ENCODE data around the gene ABLIM3.

Gene ABLIM3

GRCh38 chr5:149133795-149134777 is 7.2 kb upstream of the ABLIM3 start:
- no peak for DNase-seq (ENCODE audit: low read depth in 2 of 2)

DNA sequence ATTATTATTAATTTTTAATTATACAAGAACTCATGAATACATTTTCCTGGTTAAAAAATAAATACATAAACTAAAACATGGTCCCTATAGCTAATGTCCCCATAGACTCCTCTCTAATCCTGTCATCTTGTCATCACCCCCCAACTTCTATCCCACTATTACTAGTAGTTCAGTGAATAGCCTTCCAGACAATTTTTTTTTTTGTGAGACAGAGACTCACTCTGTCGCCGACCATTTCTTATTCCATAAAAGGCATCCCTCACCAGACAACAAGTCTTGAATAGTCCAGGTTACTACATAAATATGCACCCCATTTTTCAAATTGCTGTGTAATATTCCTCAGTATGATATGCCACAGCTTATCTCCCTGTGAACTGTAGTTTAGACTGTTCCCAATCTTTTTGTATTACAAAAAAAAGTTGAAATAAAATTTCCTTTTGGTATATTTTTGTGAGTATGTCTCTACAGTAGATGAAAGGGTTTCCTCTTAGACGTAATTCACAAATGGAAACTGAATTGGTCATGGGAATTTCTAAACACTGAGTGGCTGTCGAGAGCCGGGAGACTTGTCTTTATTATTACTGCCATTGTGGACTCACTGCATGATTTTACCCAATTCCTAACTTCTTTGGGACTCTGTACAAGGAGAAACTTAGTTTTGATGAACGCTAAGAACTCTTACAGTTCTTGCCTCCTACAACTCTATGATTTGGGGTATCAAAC is 6.4 kb upstream of the ABLIM3 start:
- no peak for DNase-seq (ENCODE audit: low read depth in 2 of 2)

- no peak for DNase-seq (ENCODE audit: low read depth in 2 of 2)
These were observed 5.6 kb upstream of the ABLIM3 start for GRCh38 chr5:149135536-149136201.

DNA sequence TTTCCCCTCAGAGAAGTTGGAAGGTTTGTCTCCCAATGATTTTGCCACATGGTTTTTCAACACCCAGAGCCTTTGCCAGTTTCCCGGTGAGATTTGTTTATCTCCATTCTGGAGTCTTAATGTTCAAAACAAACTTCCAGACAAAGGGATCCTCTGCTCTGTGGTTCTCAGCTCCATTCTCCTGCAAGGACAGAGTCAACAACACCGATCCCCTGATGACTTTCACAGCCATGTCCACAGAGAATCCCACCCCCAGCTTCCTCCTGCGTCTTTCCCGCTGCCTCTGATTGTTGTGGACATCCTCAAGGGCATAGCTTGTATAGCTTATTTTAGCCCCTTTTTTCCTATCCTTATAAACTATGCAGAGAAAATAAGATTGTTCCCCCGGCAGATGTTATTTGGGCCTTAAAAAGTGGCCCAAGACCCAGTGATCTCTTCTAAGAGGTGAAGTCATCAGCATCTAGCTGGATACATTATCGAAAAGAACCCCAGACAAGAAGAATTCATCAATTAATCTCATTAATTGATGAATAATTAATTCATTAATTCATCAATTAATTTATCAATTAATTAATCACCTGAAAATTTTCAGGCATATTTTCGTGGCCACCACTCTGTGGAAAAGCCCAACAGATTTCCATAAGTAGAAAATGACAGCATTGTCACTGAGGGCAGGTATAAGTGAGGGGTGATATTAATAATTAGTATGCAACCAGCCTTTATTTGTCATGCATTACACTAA is 2.9 kb upstream of the ABLIM3 start:
- DNase-seq (ENCODE audit: low read depth in 2 of 2) = no peak

GRCh38 chr5:149140197-149141002 is 893 bp upstream of the ABLIM3 start:
- no peak for DNase-seq (ENCODE audit: low read depth in 2 of 2)

- no peak for DNase-seq (ENCODE audit: low read depth in 2 of 2)
These were observed 911 bp downstream of the ABLIM3 start for GRCh38 chr5:149141957-149142851.

GRCh38 chr5:149143470-149143869 is 2.2 kb downstream of the ABLIM3 start:
- DNase-seq (ENCODE audit: low read depth in 2 of 2) = no peak

- DNase-seq (ENCODE audit: low read depth in 2 of 2) = no peak
These were observed 3.3 kb downstream of the ABLIM3 start for GRCh38 chr5:149144637-149145036.

DNA sequence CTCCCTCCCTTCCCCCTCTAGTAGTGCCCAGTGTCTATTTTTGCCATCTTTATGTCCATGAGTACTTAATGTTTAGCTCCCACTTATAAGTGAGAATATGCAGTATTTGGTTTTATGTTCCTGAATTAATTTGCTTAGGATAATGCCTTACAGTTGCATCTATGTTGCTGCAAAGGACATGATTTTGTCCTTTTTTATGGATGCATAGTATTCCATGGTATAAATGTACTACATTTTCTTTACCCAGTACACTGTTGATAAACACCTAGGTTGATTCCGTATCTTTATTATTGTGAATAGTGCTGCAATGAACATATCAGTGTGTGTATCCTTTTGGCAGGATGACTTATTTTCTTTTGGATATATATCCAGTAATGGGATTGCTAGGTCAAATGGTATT is 3.8 kb downstream of the ABLIM3 start:
- no peak for DNase-seq (ENCODE audit: low read depth in 2 of 2)

DNA sequence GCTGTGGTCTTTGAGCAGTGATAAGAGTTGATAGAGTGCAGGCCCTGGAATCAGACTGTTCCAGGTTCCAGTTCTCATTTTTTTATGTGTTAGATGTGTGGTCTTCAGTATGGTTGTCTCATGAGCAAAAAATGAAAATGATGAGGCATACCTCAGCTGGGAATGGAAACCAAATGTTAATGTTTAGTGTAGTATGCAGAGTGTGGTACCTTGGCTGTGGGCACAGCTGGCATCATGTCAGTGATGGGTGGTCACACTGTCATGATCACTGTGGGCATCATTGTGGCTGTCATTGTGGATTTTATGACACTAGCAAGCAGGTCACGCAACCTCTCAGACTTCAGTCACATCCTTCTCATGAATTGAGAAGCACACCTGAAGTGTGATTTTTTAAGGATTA is 6.4 kb downstream of the ABLIM3 start:
- no peak for DNase-seq (ENCODE audit: low read depth in 2 of 2)

GRCh38 chr5:149149942-149150341 is 8.6 kb downstream of the ABLIM3 start:
- DNase-seq (ENCODE audit: low read depth in 2 of 2) = no peak

DNA sequence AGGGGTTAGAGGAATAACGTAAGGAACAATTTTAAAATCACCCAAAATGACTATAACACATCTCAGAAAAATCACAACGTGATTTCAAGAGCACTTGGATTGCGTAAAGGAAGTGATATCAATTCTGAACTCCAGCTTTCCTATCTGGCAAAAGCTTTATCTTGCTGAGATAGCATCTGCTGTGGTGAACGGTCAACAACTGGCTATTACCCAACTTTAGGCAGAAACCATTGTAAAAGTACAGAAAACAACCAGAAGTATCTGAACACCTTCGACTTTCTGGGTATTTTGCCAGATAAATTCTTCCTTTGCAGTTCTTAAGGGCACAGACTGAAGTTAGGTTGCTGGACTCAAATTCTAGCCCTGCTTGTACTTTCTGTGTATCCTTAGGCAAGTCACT is 9.2 kb downstream of the ABLIM3 start:
- DNase-seq (ENCODE audit: low read depth in 2 of 2) = no peak

- DNase-seq (ENCODE audit: low read depth in 2 of 2) = no peak
These were observed 10.4 kb downstream of the ABLIM3 start for GRCh38 chr5:149151717-149152116.

DNA sequence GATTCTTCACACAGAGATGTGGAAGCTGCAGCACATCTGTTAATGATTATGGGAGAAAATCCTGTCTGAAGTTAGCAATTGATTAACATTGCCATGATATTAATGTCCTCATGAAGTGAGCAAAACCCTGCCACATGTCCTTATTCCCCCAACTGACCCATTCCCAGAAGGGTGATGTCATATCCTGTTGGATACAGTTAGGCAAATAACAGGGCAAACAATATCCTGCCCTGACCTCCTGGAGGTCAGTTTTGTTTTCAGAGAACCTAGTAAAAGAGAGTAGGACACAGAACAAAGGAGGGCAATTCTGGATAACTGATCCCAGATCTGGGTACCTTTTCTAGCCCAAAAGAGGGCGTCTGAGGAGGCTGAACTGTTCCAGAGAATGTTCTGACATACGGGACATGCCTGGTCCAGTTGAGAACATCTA is 11.0 kb downstream of the ABLIM3 start:
- no peak for DNase-seq (ENCODE audit: low read depth in 2 of 2)

DNA sequence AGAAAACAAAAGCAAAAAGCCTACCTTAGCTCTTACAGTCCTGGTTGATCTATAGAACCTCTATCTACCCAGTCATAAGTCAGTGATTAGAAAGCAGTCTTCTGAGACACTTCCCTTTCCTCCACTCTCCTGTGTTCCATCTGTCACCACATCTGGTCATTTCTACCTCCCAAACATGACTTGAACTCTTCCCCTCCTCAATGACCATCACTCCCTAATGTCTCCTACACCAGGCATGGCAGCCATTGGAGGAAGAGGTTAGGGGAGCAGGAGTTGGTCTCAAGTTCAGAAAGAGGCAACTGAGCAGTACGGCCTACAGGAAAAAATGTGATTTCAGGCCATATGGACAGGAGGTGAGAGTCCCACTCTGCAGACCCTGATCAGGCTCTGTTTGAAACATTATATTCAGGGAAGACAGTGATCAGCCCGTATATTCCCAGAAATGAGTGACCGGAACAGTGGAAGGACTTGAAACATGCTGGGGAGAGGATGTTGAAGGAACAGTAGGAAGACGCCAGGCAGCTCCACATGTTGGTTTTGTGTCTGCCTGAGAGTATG is 12.0 kb downstream of the ABLIM3 start:
- DNase-seq (ENCODE audit: low read depth in 2 of 2) = no peak

GRCh38 chr5:149153751-149154610 is 12.7 kb downstream of the ABLIM3 start:
- DNase-seq (ENCODE audit: low read depth in 2 of 2) = no peak

DNA sequence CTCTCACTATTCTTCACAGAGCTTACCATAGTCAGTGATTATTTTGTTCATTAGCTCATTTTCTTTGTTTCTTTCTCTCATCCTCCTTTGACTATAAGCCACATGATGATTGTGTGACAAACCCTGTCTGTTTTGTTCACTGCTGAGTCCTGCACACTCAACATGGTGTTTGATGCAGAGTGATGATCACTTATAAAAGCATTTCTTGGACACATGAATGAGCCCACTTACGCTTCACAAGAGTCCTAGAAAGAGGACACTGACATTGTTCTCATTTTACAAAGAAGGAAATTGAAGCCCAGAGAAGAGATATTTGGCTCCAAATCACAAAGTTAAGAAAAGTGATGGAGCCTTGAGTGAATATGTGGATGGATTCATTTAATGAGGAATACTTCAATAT is 13.4 kb downstream of the ABLIM3 start:
- no peak for DNase-seq (ENCODE audit: low read depth in 2 of 2)

GRCh38 chr5:149156435-149157083 is 15.3 kb downstream of the ABLIM3 start:
- DNase-seq (ENCODE audit: low read depth in 2 of 2) = no peak

Data from stimulated activated CD4-positive, alpha-beta T cell treated with anti-CD3 and anti-CD28 coated beads, Interleukin-15, amount 100 ng/mL, for 48 hours (primary cell).